Measurements from ENCODE around the gene KHDC4.

DNA sequence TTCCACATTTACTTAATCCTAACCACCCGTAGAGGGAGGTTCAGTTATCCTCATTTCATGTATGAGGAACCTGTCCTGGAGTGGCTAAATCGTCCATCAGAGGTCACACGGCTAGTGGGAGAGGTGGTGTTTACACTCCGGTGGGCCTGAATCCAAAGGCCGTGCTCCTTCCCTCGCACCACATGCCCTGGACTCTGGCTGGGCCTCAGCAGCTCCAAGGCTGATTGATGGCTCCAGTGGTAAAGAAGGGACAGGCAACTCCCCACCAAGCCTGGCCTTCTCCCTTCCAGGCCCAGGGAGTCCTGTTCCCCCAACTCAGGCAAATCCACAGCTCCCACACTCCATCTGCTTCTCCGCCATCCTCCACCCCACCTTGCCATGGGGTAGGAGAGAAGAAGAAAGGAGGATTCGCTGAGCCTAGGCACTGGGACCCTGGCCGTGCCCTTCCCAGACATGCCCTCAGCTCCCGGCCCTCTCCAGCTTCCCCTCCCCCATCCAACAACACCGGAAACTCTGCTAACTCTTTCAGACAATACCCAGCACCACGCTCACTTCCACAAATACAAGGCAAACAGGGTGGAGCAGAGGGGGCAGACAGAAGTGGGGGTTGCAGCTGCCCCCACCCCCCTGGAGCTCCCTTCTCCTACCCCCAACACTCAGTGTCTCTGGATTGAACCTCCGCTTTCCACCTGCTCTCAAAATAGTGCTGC, 33.3 kb upstream of the KHDC4 start:
- TF ChIP-seq, protein P1, sequence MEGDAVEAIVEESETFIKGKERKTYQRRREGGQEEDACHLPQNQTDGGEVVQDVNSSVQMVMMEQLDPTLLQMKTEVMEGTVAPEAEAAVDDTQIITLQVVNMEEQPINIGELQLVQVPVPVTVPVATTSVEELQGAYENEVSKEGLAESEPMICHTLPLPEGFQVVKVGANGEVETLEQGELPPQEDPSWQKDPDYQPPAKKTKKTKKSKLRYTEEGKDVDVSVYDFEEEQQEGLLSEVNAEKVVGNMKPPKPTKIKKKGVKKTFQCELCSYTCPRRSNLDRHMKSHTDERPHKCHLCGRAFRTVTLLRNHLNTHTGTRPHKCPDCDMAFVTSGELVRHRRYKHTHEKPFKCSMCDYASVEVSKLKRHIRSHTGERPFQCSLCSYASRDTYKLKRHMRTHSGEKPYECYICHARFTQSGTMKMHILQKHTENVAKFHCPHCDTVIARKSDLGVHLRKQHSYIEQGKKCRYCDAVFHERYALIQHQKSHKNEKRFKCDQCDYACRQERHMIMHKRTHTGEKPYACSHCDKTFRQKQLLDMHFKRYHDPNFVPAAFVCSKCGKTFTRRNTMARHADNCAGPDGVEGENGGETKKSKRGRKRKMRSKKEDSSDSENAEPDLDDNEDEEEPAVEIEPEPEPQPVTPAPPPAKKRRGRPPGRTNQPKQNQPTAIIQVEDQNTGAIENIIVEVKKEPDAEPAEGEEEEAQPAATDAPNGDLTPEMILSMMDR (conservative IDR thresholded peaks at IDR 0.05) = no peak
- no peak for TF ChIP-seq EZH2 (IDR thresholded peaks at IDR 0.05; ENCODE audit: low read depth)

All from PC-9 (cell line).